Stimulated activated CD4-positive, alpha-beta T cell treated with anti-CD3 and anti-CD28 coated beads, Interleukin-15, amount 100 ng/mL, for 1 hour (primary cell): ENCODE measurements around the gene TTLL11.

ENCODE experiments used
- DNase-seq, 2 donors: peaks; one replicate each; pipeline ENCODE4 v3.0.0-alpha.2; 2020; ENCODE audit warnings: low read depth in 1 of 2, low spot score in 1 of 2

The TTLL11 gene

GRCh38 chr9:122092611-122093506 lies at the start of gene TTLL11:
Gene TTLL11 (minus strand): TSS chr9:122093308. CDS start chr9:122093148, 160 bp downstream.
- peak; percentile 92 to 94 for DNase-seq

GRCh38 chr9:122141671-122142070 lies 48.6 kb upstream of the TTLL11 start:
- no peak for DNase-seq

GRCh38 chr9:122140368-122141193 lies 47.5 kb upstream of the TTLL11 start:
- DNase-seq: no peak

- no peak for DNase-seq
Observed at GRCh38 chr9:122138560-122139268, 45.6 kb upstream of the TTLL11 start.

GRCh38 chr9:122135529-122135859 lies 42.4 kb upstream of the TTLL11 start:
- no peak for DNase-seq

- DNase-seq: no peak
Observed at GRCh38 chr9:122134822-122135528, 41.9 kb upstream of the TTLL11 start.

GRCh38 chr9:122133984-122134535 lies 41.0 kb upstream of the TTLL11 start:
- no peak for DNase-seq

- no peak for DNase-seq
Observed at GRCh38 chr9:122133263-122133983, 40.3 kb upstream of the TTLL11 start.

- no peak for DNase-seq
Observed at GRCh38 chr9:122132539-122132938, 39.4 kb upstream of the TTLL11 start.

- DNase-seq: no peak
Observed at GRCh38 chr9:122131401-122132001, 38.4 kb upstream of the TTLL11 start.

GRCh38 chr9:122130837-122131236 lies 37.7 kb upstream of the TTLL11 start:
- DNase-seq: no peak

GRCh38 chr9:122129969-122130368 lies 36.9 kb upstream of the TTLL11 start:
- no peak for DNase-seq

- no peak for DNase-seq
Observed at GRCh38 chr9:122128969-122129343, 35.8 kb upstream of the TTLL11 start.

- no peak for DNase-seq
Observed at GRCh38 chr9:122128007-122128968, 35.2 kb upstream of the TTLL11 start.

GRCh38 chr9:122127396-122127798 lies 34.3 kb upstream of the TTLL11 start:
- no peak for DNase-seq

- no peak for DNase-seq
Observed at GRCh38 chr9:122126331-122127261, 33.5 kb upstream of the TTLL11 start.
